ENCODE results near the gene CFAP45.
"Not testable (repeated sequence)": the region's sequence is repeated elsewhere in the genome, so short reads cannot be mapped to it uniquely, and the experiment has no call there.

Gene CFAP45

DNA sequence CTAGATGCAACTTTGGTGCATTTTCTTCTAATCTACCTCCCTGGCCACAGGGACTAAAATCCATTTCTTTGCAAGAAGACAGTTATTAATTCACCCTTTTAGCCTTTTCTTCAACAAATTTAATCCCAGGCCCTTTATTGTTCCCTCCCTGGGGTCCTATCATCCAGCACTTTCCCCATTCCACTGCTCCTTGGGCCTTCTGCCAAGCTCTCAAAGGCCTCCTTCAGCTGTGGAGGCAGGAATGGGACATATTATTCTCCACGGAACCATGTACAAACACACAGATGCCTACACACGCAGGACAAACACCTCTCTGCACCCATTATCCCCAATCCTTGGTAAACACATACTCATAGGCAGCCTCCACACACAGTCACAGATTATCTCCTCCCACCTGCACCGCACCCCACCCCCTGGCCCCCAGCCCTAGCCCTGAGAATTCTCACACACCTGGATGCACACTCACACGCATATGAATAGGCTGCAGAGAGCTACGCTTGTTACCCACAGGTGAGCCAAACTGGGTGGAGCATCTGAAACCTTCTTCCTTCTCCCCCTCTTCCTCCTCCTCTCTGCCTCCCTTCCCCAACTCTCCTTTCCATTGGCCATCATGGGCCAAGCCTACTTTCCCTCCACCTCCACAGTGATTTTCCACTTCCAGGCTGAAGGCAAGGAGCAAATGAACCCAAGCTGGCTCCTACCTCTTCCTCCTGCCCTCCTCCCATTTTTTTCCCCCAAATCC is 13.7 kb upstream of the CFAP45 start:
- Mint-ChIP-seq H3K4me3 (no peak overlapping the region), H3K4me1 (peaks cover 26% of the 10 kb centered on the region), H3K27me3 (ENCODE audit: low read depth) (peaks cover 4% of the 10 kb centered on the region), H3K9me3 (no peaks in the 10 kb centered on the region), H3K27ac (peak overlapping the region in 2 of 3 experiments; percentile 11 to 19), H3K36me3 (ENCODE audit: low read depth) (peaks cover 4% of the 10 kb centered on the region)
- TF ChIP-seq CTCF (IDR thresholded peaks at IDR 0.05; ENCODE audit: unreplicated experiment in 3 of 3): no peak

GRCh38 chr1:159911326-159912070 is 11.5 kb upstream of the CFAP45 start:
- H3K9me3 Mint-ChIP-seq: no peaks in the 10 kb centered on the region
- H3K36me3 Mint-ChIP-seq (ENCODE audit: low read depth): no peaks in the 10 kb centered on the region
- H3K4me3 Mint-ChIP-seq: no peak overlapping the region
- peaks cover 4% of the 10 kb centered on the region for H3K27me3 Mint-ChIP-seq (ENCODE audit: low read depth)
- H3K27ac Mint-ChIP-seq: no peak overlapping the region
- TF ChIP-seq CTCF (IDR thresholded peaks at IDR 0.05; ENCODE audit: unreplicated experiment in 3 of 3): no peak
- H3K4me1 Mint-ChIP-seq: peaks cover 14% of the 10 kb centered on the region

DNA sequence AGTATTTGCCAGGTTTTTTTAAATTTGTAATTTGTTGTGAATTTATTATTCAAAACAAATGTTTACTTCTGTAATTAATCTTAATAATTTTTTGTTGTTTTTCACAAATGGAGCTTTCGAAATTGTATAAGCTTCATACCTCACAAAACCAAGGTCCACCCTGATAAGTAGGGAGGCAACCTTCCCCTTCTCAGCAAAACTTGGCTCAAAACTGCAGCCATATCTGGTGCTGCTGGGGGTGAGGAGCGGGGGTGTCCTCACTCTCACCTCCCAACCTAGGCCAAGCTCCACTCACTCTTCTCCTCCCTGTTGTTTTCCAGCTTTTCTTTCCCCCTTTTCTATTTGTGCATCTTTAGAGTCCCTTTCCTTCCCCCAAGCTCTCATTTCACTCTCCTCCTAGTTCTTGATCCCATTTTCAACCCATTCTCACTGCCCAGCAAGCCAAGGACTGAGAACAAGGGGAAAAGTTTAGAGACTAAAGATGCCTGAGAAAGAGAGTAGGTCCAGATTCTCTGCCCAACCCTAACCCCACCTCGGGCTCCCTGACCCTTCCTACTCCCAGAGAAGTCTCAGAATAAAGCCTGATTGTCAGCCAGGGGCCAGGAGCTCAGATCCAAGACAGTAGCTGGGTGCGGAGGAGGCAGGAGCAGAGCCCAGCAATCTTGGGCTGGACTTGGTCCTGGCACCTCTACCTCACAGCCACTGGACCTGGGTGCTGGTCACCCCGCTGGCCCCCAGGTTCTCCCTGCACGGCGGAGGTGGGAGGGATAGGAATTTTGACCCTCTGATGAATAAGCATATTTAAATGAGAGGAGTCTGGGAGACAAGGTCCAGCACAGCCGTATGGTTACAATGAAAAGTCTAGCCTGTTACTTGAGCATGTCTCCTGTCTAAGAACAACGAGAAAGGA is 8.3 kb upstream of the CFAP45 start:
- no peak overlapping the region for H3K4me3 Mint-ChIP-seq
- no peaks in the 10 kb centered on the region for H3K36me3 Mint-ChIP-seq (ENCODE audit: low read depth)
- H3K9me3 Mint-ChIP-seq: peaks cover 3% of the 10 kb centered on the region
- no peak overlapping the region for H3K27ac Mint-ChIP-seq
- H3K4me1 Mint-ChIP-seq: peaks cover 3% of the 10 kb centered on the region
- peaks cover 4% of the 10 kb centered on the region for H3K27me3 Mint-ChIP-seq (ENCODE audit: low read depth)
- no peak for TF ChIP-seq CTCF (IDR thresholded peaks at IDR 0.05; ENCODE audit: unreplicated experiment in 3 of 3)

DNA sequence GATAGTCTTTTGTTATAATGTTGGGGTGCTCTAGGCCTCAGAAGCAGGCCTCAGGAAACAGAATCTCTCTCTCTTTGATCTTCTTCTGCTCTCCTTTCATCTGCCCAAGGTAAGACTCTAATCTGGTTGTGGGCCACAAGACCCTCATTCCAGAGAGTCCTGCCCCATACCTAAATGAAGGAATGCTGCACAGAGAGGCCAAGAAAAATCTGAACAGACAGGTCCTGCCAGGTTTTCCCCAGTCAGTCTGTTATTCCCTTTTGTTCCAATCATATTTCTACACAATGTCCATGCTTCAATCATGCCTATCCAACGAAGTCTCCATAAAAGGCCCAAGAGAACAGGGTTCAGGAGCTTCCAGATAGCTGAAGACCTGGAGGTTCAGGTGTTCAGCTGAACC is 7.0 kb upstream of the CFAP45 start:
- Mint-ChIP-seq H3K27ac (no peak overlapping the region), H3K4me3 (no peak overlapping the region), H3K36me3 (ENCODE audit: low read depth) (no peaks in the 10 kb centered on the region), H3K4me1 (no peaks in the 10 kb centered on the region), H3K27me3 (ENCODE audit: low read depth) (no peaks in the 10 kb centered on the region), H3K9me3 (peaks cover 3% of the 10 kb centered on the region)
- no peak for TF ChIP-seq CTCF (IDR thresholded peaks at IDR 0.05; ENCODE audit: unreplicated experiment in 3 of 3)

GRCh38 chr1:159904036-159904435 is 4.1 kb upstream of the CFAP45 start:
- not testable (repeated sequence) for H3K4me3 Mint-ChIP-seq; H3K27ac Mint-ChIP-seq; H3K36me3 Mint-ChIP-seq (ENCODE audit: low read depth); H3K4me1 Mint-ChIP-seq; H3K9me3 Mint-ChIP-seq
- H3K27me3 Mint-ChIP-seq (ENCODE audit: low read depth): peaks cover 12% of the 10 kb centered on the region

- TF ChIP-seq CTCF (IDR thresholded peaks at IDR 0.05; ENCODE audit: unreplicated experiment in 3 of 3): no peak
- peaks cover 15% of the 10 kb centered on the region for H3K27me3 Mint-ChIP-seq (ENCODE audit: low read depth)
- H3K4me1 Mint-ChIP-seq: peaks cover 5% of the 10 kb centered on the region
- peaks cover 3% of the 10 kb centered on the region for H3K9me3 Mint-ChIP-seq
- H3K4me3 Mint-ChIP-seq: no peak overlapping the region
- H3K36me3 Mint-ChIP-seq (ENCODE audit: low read depth): no peaks in the 10 kb centered on the region
- H3K27ac Mint-ChIP-seq: no peak overlapping the region
Observed at GRCh38 chr1:159902541-159902940, 2.6 kb upstream of the CFAP45 start.

Measured in nephron (organoid).